K562 (cell line): ENCODE results near the gene FKRP. TPM values are rescaled to one million over a fixed set of nuclear protein-coding genes. Genes with fewer than 3 reads are reported as not detected.
A peak's percentile ranks its signal among the peaks of the same experiment; 100 is the strongest.

ENCODE experiments used
- ARID3A ChIP-seq: IDR thresholded peaks from 2 replicates; pipeline ENCODE4 v1.6.1; 2012; ENCODE audit warnings: low read depth, low read length, improper control_type of control experiment, borderline replicate concordance
- BACH1 ChIP-seq: fragments of 200-800 bp; sonication (Bioruptor generic); IDR thresholded peaks from 2 replicates; pipeline ENCODE4 v1.6.1; 2016; ENCODE audit warnings: missing genetic modification characterization, missing compliant biosample characterization
- CEBPB ChIP-seq: fragments of 450-650 bp; IDR thresholded peaks from 2 replicates; pipeline ENCODE4 v1.6.1; 2016; ENCODE audit warnings: missing genetic modification characterization, missing compliant biosample characterization
- CEBPZ ChIP-seq: fragments of 150-350 bp; IDR thresholded peaks from 2 replicates; pipeline ENCODE4 v1.6.1; 2014; ENCODE audit warnings: low read depth, mild to moderate bottlenecking, low read length, borderline replicate concordance
- ELF4 ChIP-seq: fragments of 450-650 bp; formaldehyde crosslinking; IDR thresholded peaks from 2 replicates; pipeline ENCODE4 v1.4.0; 2022; ENCODE audit warnings: missing genetic modification characterization
- GTF2E2 ChIP-seq: fragments of 200-800 bp; sonication (Bioruptor generic); IDR thresholded peaks from 2 replicates; pipeline ENCODE4 v1.6.1; 2016; ENCODE audit warnings: missing genetic modification characterization, missing compliant biosample characterization
- HDAC3 ChIP-seq: fragments of 450-650 bp; IDR thresholded peaks from 2 replicates; pipeline ENCODE4 v1.6.1; 2018; ENCODE audit warnings: borderline replicate concordance, mild to moderate bottlenecking, moderate library complexity; ENCODE audit not compliant: partially characterized antibody
- JUN ChIP-seq, 2 experiments: sonication (generic) in 1 of 2; formaldehyde crosslinking in 1 of 2; IDR thresholded peaks; 2 replicates each; pipeline versions ENCODE4 v1.6.1 to v1.8.0; 2012 to 2022; ENCODE audit warnings: borderline replicate concordance in 2 of 2, mild to moderate bottlenecking in 2 of 2, improper control_type of control experiment in 1 of 2, low read depth in 1 of 2, low read length in 1 of 2, missing genetic modification reagents in 1 of 2
- MLX ChIP-seq, 2 experiments: fragments of 450-650 bp in 1 of 2; sonication (generic) in 1 of 2; formaldehyde crosslinking; conservative IDR thresholded peaks; 2 replicates each; pipeline versions ENCODE4 v1.4.0 to v1.8.1; 2020 to 2022; ENCODE audit warnings: mild to moderate bottlenecking in 1 of 2, missing genetic modification reagents in 1 of 2
- MTA1 ChIP-seq: fragments of 450-650 bp; IDR thresholded peaks from 2 replicates; pipeline ENCODE4 v1.6.1; 2017; ENCODE audit warnings: borderline replicate concordance
- PBX2 ChIP-seq, 2 experiments: IDR thresholded peaks in 1 of 2; conservative IDR thresholded peaks in 1 of 2; 2 replicates each; pipeline ENCODE4 v1.6.1; 2016; ENCODE audit warnings: low read depth in 2 of 2, mild to moderate bottlenecking in 1 of 2, missing compliant biosample characterization in 1 of 2, missing genetic modification characterization in 1 of 2, moderate library complexity in 1 of 2
- TEAD4 ChIP-seq, 2 experiments: sonication (generic) in 1 of 2; formaldehyde crosslinking in 1 of 2; IDR thresholded peaks; 2 replicates each; pipeline versions ENCODE4 v1.6.1 to v1.8.0; 2012 to 2022; ENCODE audit warnings: borderline replicate concordance in 1 of 2, inconsistent platforms in 1 of 2, low read length in 1 of 2, mild to moderate bottlenecking in 1 of 2, missing genetic modification reagents in 1 of 2
- TRIM28 ChIP-seq: fragments of 450-650 bp; IDR thresholded peaks from 2 replicates; pipeline ENCODE4 v1.6.1; 2017
- U2AF1 ChIP-seq: fragments of 200-400 bp; formaldehyde crosslinking; optimal IDR thresholded peaks from 2 replicates; pipeline ENCODE3; 2017; ENCODE audit warnings: mild to moderate bottlenecking, low read depth, low read length, moderate library complexity
- ZFP1 ChIP-seq: fragments of 450-650 bp; formaldehyde crosslinking; IDR thresholded peaks from 2 replicates; pipeline ENCODE4 v1.4.0; 2020; ENCODE audit warnings: mild to moderate bottlenecking, mixed read lengths
- ZNF445 ChIP-seq: fragments of 250-450 bp; sonication (Bioruptor Pico); IDR thresholded peaks from 2 replicates; pipeline ENCODE4 v1.4.0; 2020; ENCODE audit warnings: low read depth, mild to moderate bottlenecking, moderate library complexity
- polyA plus RNA-seq, 8 experiments: library from polyadenylated mRNA; depleted of rRNA in 4 of 8; stranded (reverse) in 5 of 8; unstranded in 3 of 8; fragments of >200 nt; fragmentation: Nextera tagmentation in 2 of 8; fragmentation: Illumina TruSeq in 1 of 8; extraction: Ambion mirVana in 2 of 8; extraction: Trizol in 1 of 8; gene quantifications; 2 replicates each; pipeline versions ENCODE4 v1.2.1 to v1.2.3, GENCODE V29; 2011 to 2014; ENCODE audit warnings: inconsistent platforms in 1 of 8, missing spikeins in 1 of 8
- total RNA-seq, 7 experiments: library from RNA; depleted of rRNA in 6 of 7; stranded (reverse); fragments of >200 nt in 6 of 7; fragmentation: Illumina TruSeq in 2 of 7; extraction: Trizol in 2 of 7; gene quantifications; 2 replicates each; pipeline versions ENCODE4 v1.2.1 to v1.2.3, GENCODE V29; 2011 to 2021; ENCODE audit warnings: low replicate concordance in 1 of 7

The FKRP gene
- total and polyA plus RNA-seq, 9 of the 15 experiments (the other 6 are each of a cell fraction or from before 2014, with no cell fraction given): 0.68 to 16.1 (median 6.5) TPM

- no peak for TF ChIP-seq PBX2 (CRISPR knock-in tag; IDR thresholded peaks at IDR 0.05; ENCODE audit: low read depth)
- TF ChIP-seq PBX2 (tag; conservative IDR thresholded peaks at IDR 0.05; ENCODE audit: low read depth): no peak
- no peak for TF ChIP-seq MLX (CRISPR knock-in tag; conservative IDR thresholded peaks at IDR 0.05)
- no peak for TF ChIP-seq GTF2E2
- no peak for TF ChIP-seq ARID3A
- no peak for TF ChIP-seq TRIM28
- no peak for TF ChIP-seq ZNF445 (CRISPR knock-in tag)
- TF ChIP-seq U2AF1: no peak
- TF ChIP-seq ZFP1: no peak
- 0 out of 2 replicates have a peak, but pooled peaks have one; percentile 21 for TF ChIP-seq JUN (IDR thresholded peaks at IDR 0.05; ENCODE audit: borderline replicate concordance, low read depth, low read length)
- TF ChIP-seq JUN (CRISPR knock-in tag; IDR thresholded peaks at IDR 0.05; ENCODE audit: borderline replicate concordance): no peak
- TF ChIP-seq HDAC3: no peak
- TF ChIP-seq CEBPB (tag): no peak
- TF ChIP-seq TEAD4 (IDR thresholded peaks at IDR 0.05; ENCODE audit: low read length): peak; percentile 47; the same call in 1 of the 2 replicates
- TF ChIP-seq TEAD4 (CRISPR knock-in tag; IDR thresholded peaks at IDR 0.05; ENCODE audit: borderline replicate concordance): no peak
- no peak for TF ChIP-seq CEBPZ
- TF ChIP-seq BACH1 (tag): no peak
- peak; percentile 80; the same call in 1 of the 2 replicates for TF ChIP-seq MTA1
- 0 out of 2 replicates have a peak, but pooled peaks have one; percentile 16 for TF ChIP-seq ELF4 (CRISPR knock-in tag)
Measured at GRCh38 chr19:46736531-46737297, 9.1 kb upstream of the FKRP start (continued).
